Measurements from ENCODE around the gene TCAP.

Gene TCAP

DNA sequence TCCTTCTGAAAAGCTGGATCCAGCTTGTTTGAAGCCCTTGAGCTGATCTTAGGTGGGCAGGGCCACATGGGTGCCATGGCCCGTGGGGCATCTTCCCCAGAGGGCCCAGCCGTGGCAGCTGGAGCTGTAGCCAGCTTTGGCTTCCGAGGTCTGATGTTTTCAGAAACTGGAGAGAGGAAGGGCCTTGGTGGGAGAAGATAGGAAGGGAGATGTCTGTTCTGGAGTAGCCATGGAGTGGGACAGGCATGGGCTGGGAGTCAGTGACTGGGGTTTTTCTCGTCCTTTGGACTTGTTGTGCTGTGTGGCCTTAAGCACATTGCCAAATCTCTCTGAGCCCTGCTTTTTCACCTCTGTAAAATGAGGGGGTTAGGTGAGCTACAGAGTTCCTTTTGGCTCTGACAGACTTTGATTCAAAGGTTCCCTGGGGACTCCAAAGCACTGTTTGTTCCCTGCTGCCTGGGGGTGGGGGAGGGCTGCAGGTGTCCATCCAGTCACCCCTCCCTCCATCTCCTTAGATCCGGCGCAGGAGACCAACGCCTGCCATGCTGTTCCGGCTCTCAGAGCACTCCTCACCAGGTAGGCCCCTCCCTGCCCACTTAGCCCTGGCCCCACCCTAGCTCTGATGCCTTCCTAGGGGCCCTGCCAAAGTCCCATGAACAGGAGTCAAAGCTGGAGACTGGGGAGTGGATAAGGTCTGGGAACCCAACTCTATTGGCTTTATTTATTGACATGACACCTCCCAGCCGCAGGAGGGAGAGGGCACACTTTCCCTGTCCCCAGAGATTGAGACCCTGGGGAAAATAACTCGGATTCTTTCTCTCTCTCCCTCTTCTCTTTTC is 36.3 kb upstream of the TCAP start:
- no peak for DNase-seq
- intact Hi-C loops (cut with DNase I): no loop called here

GRCh38 chr17:39629494-39629880 is 35.7 kb upstream of the TCAP start:
- no peak for DNase-seq
- intact Hi-C loops (cut with DNase I): no loop called here

- no peak for DNase-seq
- intact Hi-C loops (cut with DNase I): no loop called here
Measured at GRCh38 chr17:39629898-39630297, 35.3 kb upstream of the TCAP start.

DNA sequence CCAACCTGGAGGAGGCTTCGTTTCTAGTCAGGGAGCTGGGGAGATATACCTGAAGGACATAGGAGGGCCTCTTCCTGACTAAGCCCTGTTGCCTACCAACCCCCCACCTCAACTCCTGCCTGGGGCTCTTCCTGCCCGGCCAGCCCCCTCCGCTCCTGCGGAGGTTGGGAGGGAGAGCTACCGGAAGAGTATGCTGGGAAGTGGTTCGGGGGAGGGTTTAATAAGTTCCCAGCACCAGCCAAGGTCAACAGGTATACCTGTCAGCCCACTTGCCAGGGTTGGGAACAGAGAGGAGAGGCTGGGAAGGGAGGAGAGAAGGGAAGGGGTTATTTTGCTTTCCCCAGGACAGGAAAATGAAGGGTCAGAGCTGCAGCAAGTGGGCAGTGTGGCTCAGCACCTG is 33.7 kb upstream of the TCAP start:
- intact Hi-C loops (cut with DNase I): no loop called here
- DNase-seq: no peak

DNA sequence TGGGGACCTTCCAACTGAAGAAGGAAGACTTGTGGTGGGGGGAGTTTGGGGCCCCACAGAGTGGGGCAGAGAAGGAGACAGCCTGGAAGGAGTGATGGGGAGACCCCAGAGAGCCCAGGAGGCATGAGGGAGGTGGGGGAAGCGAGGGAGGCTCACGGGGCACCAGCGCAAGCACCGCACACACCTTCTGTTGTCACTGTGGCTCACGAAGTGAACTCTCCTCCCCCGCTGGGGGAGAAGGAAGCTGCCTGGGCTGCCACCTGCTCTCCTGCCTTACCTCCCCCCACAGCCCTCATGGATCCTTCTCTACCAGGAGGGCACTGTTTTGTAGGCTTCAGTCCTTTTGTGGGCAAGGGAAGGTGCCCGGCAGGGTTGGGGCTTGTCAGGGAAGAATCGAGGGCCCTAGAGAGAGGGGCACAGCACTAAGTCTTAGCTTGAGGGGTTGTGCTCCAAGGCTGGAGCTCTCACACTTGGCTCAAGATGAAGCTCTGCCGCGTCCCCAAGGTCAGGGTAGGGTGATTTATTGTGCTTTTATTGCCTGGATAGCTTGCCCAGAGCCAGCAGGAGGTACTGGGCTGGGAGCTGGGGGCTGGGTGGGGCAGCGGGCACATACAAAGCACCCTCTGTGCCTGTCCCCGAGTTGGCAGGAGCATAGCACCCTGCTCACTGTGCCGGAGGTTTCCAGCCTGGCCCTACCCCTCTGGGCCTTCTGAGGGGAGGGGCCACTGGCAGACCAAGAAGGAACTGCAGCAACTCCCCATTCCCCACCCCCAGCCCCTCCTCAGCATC is 32.8 kb upstream of the TCAP start:
- intact Hi-C loops (cut with DNase I): no loop called here
- peak in 9 of 10 donors; percentile 55 to 94 (median 74) for DNase-seq

GRCh38 chr17:39633570-39634183 is 31.5 kb upstream of the TCAP start:
- intact Hi-C loops (cut with DNase I): no loop called here
- DNase-seq: no peak

DNA sequence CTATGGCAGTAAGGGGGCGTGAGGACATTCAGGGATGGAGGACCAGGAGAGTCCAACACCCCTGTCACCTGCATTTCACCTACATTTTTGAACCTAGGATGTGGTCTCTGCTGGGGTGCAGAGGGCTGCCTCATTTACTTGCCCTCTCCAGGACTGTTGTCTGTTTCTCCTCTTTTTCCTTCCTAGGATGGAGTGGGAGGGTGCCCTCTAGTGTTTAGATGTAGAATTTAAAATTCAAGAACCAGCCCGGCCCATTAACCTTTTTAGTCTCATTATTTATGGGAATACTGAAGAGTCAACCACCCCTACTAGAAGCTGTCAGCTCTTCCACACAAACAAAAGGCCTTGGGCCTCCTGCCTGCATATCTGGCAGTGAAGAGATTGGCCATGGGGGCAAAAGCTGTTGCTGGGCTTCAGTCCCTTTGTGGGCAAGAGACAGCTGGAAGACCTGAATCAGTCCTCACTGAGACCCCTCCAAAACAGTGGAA is 30.7 kb upstream of the TCAP start:
- intact Hi-C loops (cut with DNase I): no loop called here

DNA sequence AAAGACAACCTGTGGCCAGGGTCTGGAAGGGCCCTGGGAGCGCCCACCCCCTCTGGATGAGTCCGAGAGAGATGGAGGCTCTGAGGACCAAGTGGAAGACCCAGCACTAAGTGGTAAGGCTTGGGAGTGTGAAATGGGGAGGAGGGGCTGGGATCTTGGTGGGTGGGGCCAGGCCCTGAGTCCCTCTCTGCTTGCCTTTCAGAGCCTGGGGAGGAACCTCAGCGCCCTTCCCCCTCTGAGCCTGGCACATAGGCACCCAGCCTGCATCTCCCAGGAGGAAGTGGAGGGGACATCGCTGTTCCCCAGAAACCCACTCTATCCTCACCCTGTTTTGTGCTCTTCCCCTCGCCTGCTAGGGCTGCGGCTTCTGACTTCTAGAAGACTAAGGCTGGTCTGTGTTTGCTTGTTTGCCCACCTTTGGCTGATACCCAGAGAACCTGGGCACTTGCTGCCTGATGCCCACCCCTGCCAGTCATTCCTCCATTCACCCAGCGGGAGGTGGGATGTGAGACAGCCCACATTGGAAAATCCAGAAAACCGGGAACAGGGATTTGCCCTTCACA is 29.5 kb upstream of the TCAP start:
- DNase-seq: no peak
- intact Hi-C loops (cut with DNase I): loop anchor here (5.0 kb wide), 1 partner anchor 117 kb away; no protein-coding TSS in a partner anchor

More for the DNA sequence above, 30.7 kb upstream of the TCAP start:
- no peak for DNase-seq

- intact Hi-C loops (cut with DNase I): loop anchor here (5.0 kb wide), 1 partner anchor 116 kb away; no protein-coding TSS in a partner anchor
- no peak for DNase-seq
Measured at GRCh38 chr17:39636587-39636926, 28.6 kb upstream of the TCAP start.

GRCh38 chr17:39636927-39637736 is 28.0 kb upstream of the TCAP start, which contains the start of gene STARD3:
TSS of gene STARD3 (plus strand) at chr17:39637144. CDS start at chr17:39653532, 16,388 bp downstream.
- peak; percentile 87 to 99 (median 93) for DNase-seq
- intact Hi-C loops (cut with DNase I): loop anchor here (5.0 kb wide), 1 partner anchor 115 kb away; no protein-coding TSS in a partner anchor

GRCh38 chr17:39638317-39638716 is 26.8 kb upstream of the TCAP start:
- intact Hi-C loops (cut with DNase I): loop anchor here (5.0 kb wide), 1 partner anchor 114 kb away; no protein-coding TSS in a partner anchor
- no peak for DNase-seq

- no peak for DNase-seq
- intact Hi-C loops (cut with DNase I): loop anchor here (5.0 kb wide), 1 partner anchor 113 kb away; no protein-coding TSS in a partner anchor
Measured at GRCh38 chr17:39639043-39639442, 26.1 kb upstream of the TCAP start.

GRCh38 chr17:39639566-39640458 is 25.3 kb upstream of the TCAP start:
- no peak for DNase-seq
- intact Hi-C loops (cut with DNase I): loop anchor here (5.0 kb wide), 1 partner anchor 112 kb away; no protein-coding TSS in a partner anchor

- intact Hi-C loops (cut with DNase I): no loop called here
- no peak for DNase-seq
Measured at GRCh38 chr17:39640591-39641031, 24.5 kb upstream of the TCAP start.

DNA sequence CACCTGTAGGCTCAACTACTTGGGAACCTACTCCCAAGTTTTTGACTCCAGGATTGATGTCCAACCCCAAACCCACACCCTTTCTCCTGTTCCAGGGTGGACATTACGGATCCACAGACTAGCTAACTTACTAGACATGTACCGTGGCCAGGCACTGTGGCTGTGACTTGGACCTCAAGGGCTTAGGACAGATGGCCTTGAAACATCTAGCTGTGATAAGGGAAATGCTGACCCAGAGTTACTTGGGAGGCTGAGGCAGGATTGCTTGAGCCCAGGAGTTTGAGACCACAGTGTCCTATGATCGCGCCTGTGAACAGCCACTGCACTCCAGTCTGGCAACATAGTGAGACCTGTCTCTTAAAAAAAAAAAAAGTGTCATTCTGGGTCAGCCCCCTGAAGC is 24.1 kb upstream of the TCAP start:
- no peak for DNase-seq
- intact Hi-C loops (cut with DNase I): no loop called here

GRCh38 chr17:39641883-39642282 is 23.3 kb upstream of the TCAP start:
- no peak for DNase-seq
- intact Hi-C loops (cut with DNase I): no loop called here

GRCh38 chr17:39642291-39643074 is 22.7 kb upstream of the TCAP start:
- intact Hi-C loops (cut with DNase I): no loop called here
- no peak for DNase-seq

DNA sequence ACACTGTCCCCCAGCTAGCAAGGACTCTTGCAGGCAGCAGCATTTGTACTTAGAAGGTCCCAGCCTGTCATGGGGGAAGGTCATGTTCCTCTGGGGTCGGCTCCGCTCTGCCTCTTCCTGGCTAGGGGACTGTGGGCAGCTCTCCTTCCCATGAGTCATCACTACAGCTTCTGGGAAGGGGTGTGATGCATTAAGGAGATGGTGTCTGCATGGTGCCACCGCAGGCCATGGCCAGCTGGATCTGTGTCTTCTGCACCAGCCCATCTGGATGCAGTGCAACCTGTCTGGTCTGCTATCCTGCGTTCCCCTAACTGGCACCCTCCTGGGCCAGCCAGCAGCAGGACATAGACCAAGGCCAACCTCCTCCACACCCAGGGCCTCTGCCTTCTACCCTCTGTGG is 21.9 kb upstream of the TCAP start:
- DNase-seq: no peak

More for the DNA sequence above, 21.9 kb upstream of the TCAP start:
- intact Hi-C loops (cut with DNase I): no loop called here
